K562 (cell line): Measurements from ENCODE around the gene CPN2. TPM values are rescaled to one million over a fixed set of nuclear protein-coding genes. Genes with fewer than 3 reads are reported as not detected.

Experiments used
- ATF1 ChIP-seq, 2 experiments: fragments of 450-650 bp in 1 of 2; IDR thresholded peaks; 2 replicates each; pipeline ENCODE4 v1.6.1; 2016; ENCODE audit warnings: missing compliant biosample characterization in 1 of 2, missing genetic modification characterization in 1 of 2
- CBX1 ChIP-seq: sonication (generic); IDR thresholded peaks from 2 replicates; pipeline ENCODE4 v1.6.1; 2016; ENCODE audit warnings: antibody characterized with exemption, low read depth, mild to moderate bottlenecking
- CHCHD3 ChIP-seq: fragments of 250-450 bp; sonication (Bioruptor Pico); IDR thresholded peaks from 2 replicates; pipeline ENCODE4 v2.1.2; 2022; ENCODE audit warnings: mild to moderate bottlenecking
- CREBBP ChIP-seq: IDR thresholded peaks from one replicate; pipeline ENCODE4 v1.6.1; 2012; ENCODE audit warnings: low read depth, mild to moderate bottlenecking, control low read depth, inconsistent platforms, low read length
- DPF2 ChIP-seq: fragments of 450-650 bp; IDR thresholded peaks from 2 replicates; pipeline ENCODE4 v1.6.1; 2016
- GATAD2A ChIP-seq: fragments of 450-650 bp; IDR thresholded peaks from 2 replicates; pipeline ENCODE4 v1.6.1; 2017
- HDGF ChIP-seq: fragments of 450-650 bp; IDR thresholded peaks from 2 replicates; pipeline ENCODE4 v1.6.1; 2016
- IFI16 ChIP-seq: fragments of 250-450 bp; sonication (Bioruptor Pico); IDR thresholded peaks from 2 replicates; pipeline ENCODE4 v2.1.2; 2022; ENCODE audit warnings: mild to moderate bottlenecking, inconsistent platforms
- KAT8 ChIP-seq: fragments of 450-650 bp; IDR thresholded peaks from 2 replicates; pipeline ENCODE4 v1.6.1; 2016; ENCODE audit warnings: low read depth, mild to moderate bottlenecking
- KLF13 ChIP-seq: fragments of 450-650 bp; IDR thresholded peaks from 2 replicates; pipeline ENCODE4 v1.6.1; 2016; ENCODE audit warnings: missing genetic modification characterization, low read depth, mild to moderate bottlenecking, missing compliant biosample characterization, moderate library complexity, borderline replicate concordance
- KLF16 ChIP-seq: IDR thresholded peaks from 2 replicates; pipeline ENCODE4 v1.6.1; 2016; ENCODE audit warnings: antibody characterized with exemption
- MEF2D ChIP-seq: conservative IDR thresholded peaks from 2 replicates; pipeline ENCODE4 v1.6.1; 2016; ENCODE audit warnings: low read depth, missing genetic modification characterization, missing compliant biosample characterization
- MTA3 ChIP-seq: fragments of 450-650 bp; formaldehyde crosslinking; IDR thresholded peaks from 2 replicates; pipeline ENCODE4 v1.6.1; 2017; ENCODE audit warnings: mild to moderate bottlenecking, borderline replicate concordance
- MXD1 ChIP-seq: fragments of 250-450 bp; sonication (Bioruptor Pico); IDR thresholded peaks from 2 replicates; pipeline ENCODE4 v1.8.0; 2021; ENCODE audit warnings: borderline replicate concordance, mild to moderate bottlenecking, moderate library complexity; ENCODE audit not compliant: poor library complexity, severe bottlenecking
- RAD51 ChIP-seq: fragments of 450-650 bp; IDR thresholded peaks from 2 replicates; pipeline ENCODE4 v1.7.1; 2016; ENCODE audit warnings: low read depth, mild to moderate bottlenecking, borderline replicate concordance
- RBBP5 ChIP-seq: fragments of 200-600 bp; sonication (generic); IDR thresholded peaks from 2 replicates; pipeline ENCODE4 v1.6.1; 2012; ENCODE audit warnings: borderline replicate concordance, mild to moderate bottlenecking, low read length, control low read depth, inconsistent platforms; ENCODE audit not compliant: insufficient read depth, poor library complexity, severe bottlenecking
- RFX1 ChIP-seq: fragments of 450-650 bp; IDR thresholded peaks from 2 replicates; pipeline ENCODE4 v1.6.1; 2016; ENCODE audit warnings: mild to moderate bottlenecking, moderate library complexity
- ZNF133 ChIP-seq: fragments of 250-450 bp; sonication (Bioruptor Pico); IDR thresholded peaks from 2 replicates; pipeline ENCODE4 v1.4.0; 2020; ENCODE audit warnings: mild to moderate bottlenecking
- ZNF184 ChIP-seq: sonication (generic); formaldehyde crosslinking; IDR thresholded peaks from 2 replicates; pipeline ENCODE4 v1.5.0; 2020; ENCODE audit warnings: missing genetic modification reagents
- ZNF324 ChIP-seq: fragments of 250-450 bp; sonication (Bioruptor Pico); IDR thresholded peaks from 2 replicates; pipeline ENCODE4 v1.4.0; 2020; ENCODE audit warnings: mild to moderate bottlenecking
- polyA plus RNA-seq, 8 experiments: library from polyadenylated mRNA; depleted of rRNA in 4 of 8; stranded (reverse) in 5 of 8; unstranded in 3 of 8; fragments of >200 nt; fragmentation: Nextera tagmentation in 2 of 8; fragmentation: Illumina TruSeq in 1 of 8; extraction: Ambion mirVana in 2 of 8; extraction: Trizol in 1 of 8; gene quantifications; 2 replicates each; pipeline versions ENCODE4 v1.2.1 to v1.2.3, GENCODE V29; 2011 to 2014; ENCODE audit warnings: inconsistent platforms in 1 of 8, missing spikeins in 1 of 8
- total RNA-seq, 7 experiments: library from RNA; depleted of rRNA in 6 of 7; stranded (reverse); fragments of >200 nt in 6 of 7; fragmentation: Illumina TruSeq in 2 of 7; extraction: Trizol in 2 of 7; gene quantifications; 2 replicates each; pipeline versions ENCODE4 v1.2.1 to v1.2.3, GENCODE V29; 2011 to 2021; ENCODE audit warnings: low replicate concordance in 1 of 7
- TF ChIP-seq, protein P1 (sequence below): fragments of 250-450 bp; sonication (Bioruptor Pico); IDR thresholded peaks from 2 replicates; pipeline ENCODE4 v1.4.0; 2020; ENCODE audit warnings: mild to moderate bottlenecking, moderate library complexity
- TF ChIP-seq, protein P2 (sequence below), 2 experiments: fragments of 450-650 bp in 1 of 2; sonication (generic) in 1 of 2; formaldehyde crosslinking; conservative IDR thresholded peaks; 2 replicates each; pipeline versions ENCODE4 v1.4.0 to v1.8.1; 2020 to 2022; ENCODE audit warnings: mild to moderate bottlenecking in 1 of 2, missing genetic modification reagents in 1 of 2
- TF ChIP-seq, protein P3 (sequence below): sonication (generic); formaldehyde crosslinking; IDR thresholded peaks from 2 replicates; pipeline ENCODE4 v1.8.0; 2022; ENCODE audit warnings: mild to moderate bottlenecking, low read depth, missing genetic modification reagents

The CPN2 gene
- total and polyA plus RNA-seq, 9 of the 15 experiments (the other 6 are each of a cell fraction or from before 2014, with no cell fraction given) = not detected

DNA sequence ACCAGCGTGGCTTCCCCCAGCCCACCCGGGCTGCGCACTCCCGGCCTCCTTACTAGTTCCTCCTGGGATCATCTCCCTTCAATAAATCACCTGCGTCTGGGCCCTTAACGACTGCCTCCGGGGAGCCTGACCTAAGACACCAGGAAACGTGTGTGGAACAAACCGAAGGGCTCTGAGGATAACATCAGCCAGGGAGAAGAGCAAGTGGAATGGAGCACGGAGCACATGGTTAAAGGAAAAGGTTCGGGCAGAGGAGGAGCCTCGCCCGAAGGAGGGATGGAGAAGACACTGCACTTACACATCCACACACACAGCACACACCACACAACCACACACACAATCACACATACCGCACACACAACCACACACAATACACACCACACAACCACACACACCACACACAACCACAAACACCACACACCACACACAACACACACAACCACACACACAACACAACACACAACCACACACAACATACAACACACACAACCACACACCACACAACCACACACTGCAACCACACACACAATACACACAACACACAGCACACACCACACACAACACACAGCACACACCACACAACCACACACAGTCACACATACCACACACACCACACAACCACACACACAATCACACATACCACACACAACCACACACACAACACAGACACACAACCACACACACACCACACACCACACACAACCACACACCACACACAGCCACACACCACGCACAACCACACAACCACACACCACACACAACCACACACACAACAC lies 24.7 kb downstream of the CPN2 start (continued):
- TF ChIP-seq HDGF = peak; percentile 93; the same call in 1 of the 2 replicates
- no peak for TF ChIP-seq KLF16
- no peak for TF ChIP-seq ZNF184 (CRISPR knock-in tag)
- TF ChIP-seq ATF1 (CRISPR knock-in tag; IDR thresholded peaks at IDR 0.05) = no peak
- TF ChIP-seq ATF1 (tag; IDR thresholded peaks at IDR 0.05) = no peak; the same call in 1 of the 2 replicates
- no peak for TF ChIP-seq MTA3
- TF ChIP-seq, protein P1, sequence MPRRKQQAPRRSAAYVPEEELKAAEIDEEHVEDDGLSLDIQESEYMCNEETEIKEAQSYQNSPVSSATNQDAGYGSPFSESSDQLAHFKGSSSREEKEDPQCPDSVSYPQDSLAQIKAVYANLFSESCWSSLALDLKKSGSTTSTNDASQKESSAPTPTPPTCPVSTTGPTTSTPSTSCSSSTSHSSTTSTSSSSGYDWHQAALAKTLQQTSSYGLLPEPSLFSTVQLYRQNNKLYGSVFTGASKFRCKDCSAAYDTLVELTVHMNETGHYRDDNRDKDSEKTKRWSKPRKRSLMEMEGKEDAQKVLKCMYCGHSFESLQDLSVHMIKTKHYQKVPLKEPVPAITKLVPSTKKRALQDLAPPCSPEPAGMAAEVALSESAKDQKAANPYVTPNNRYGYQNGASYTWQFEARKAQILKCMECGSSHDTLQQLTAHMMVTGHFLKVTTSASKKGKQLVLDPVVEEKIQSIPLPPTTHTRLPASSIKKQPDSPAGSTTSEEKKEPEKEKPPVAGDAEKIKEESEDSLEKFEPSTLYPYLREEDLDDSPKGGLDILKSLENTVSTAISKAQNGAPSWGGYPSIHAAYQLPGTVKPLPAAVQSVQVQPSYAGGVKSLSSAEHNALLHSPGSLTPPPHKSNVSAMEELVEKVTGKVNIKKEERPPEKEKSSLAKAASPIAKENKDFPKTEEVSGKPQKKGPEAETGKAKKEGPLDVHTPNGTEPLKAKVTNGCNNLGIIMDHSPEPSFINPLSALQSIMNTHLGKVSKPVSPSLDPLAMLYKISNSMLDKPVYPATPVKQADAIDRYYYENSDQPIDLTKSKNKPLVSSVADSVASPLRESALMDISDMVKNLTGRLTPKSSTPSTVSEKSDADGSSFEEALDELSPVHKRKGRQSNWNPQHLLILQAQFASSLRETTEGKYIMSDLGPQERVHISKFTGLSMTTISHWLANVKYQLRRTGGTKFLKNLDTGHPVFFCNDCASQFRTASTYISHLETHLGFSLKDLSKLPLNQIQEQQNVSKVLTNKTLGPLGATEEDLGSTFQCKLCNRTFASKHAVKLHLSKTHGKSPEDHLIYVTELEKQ = no peak
- no peak for TF ChIP-seq KAT8
- TF ChIP-seq KLF13 (tag) = no peak
- no peak for TF ChIP-seq RFX1
- no peak for TF ChIP-seq CHCHD3 (CRISPR knock-in tag)
- TF ChIP-seq, protein P2, sequence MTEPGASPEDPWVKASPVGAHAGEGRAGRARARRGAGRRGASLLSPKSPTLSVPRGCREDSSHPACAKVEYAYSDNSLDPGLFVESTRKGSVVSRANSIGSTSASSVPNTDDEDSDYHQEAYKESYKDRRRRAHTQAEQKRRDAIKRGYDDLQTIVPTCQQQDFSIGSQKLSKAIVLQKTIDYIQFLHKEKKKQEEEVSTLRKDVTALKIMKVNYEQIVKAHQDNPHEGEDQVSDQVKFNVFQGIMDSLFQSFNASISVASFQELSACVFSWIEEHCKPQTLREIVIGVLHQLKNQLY (CRISPR knock-in tag; conservative IDR thresholded peaks at IDR 0.05) = no peak
- TF ChIP-seq ZNF324 (CRISPR knock-in tag) = no peak
- TF ChIP-seq, protein P3, sequence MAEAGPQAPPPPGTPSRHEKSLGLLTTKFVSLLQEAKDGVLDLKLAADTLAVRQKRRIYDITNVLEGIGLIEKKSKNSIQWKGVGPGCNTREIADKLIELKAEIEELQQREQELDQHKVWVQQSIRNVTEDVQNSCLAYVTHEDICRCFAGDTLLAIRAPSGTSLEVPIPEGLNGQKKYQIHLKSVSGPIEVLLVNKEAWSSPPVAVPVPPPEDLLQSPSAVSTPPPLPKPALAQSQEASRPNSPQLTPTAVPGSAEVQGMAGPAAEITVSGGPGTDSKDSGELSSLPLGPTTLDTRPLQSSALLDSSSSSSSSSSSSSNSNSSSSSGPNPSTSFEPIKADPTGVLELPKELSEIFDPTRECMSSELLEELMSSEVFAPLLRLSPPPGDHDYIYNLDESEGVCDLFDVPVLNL (CRISPR knock-in tag) = peak; percentile 55; the same call in 1 of the 2 replicates
- TF ChIP-seq GATAD2A = no peak
- no peak for TF ChIP-seq ZNF133 (CRISPR knock-in tag)
- TF ChIP-seq RAD51 = no peak
- TF ChIP-seq DPF2 = peak; percentile 80
- TF ChIP-seq CREBBP = no peak
- no peak for TF ChIP-seq RBBP5
- TF ChIP-seq IFI16 (CRISPR knock-in tag) = no peak
- TF ChIP-seq CBX1 = peak; percentile 96
- TF ChIP-seq MXD1 (CRISPR knock-in tag) = no peak
- 0 out of 2 replicates have a peak, but pooled peaks have one; percentile 63 for TF ChIP-seq MEF2D (tag)
